H1 (cell line): Measurements from ENCODE around the gene MYADM. TPM values are rescaled to one million over a fixed set of nuclear protein-coding genes. Genes with fewer than 3 reads are reported as not detected.
A peak's percentile ranks its signal among the peaks of the same experiment; 100 is the strongest.

ENCODE experiments used
- CTCF ChIA-PET: fragments of 300-600 bp; sonication (Branson Sonifier 250); formaldehyde crosslinking; loops from one replicate; lab custom pipeline; 2021; ENCODE audit not compliant: partially characterized antibody; lab: Charles Lee
- POLR2A ChIA-PET: fragments of 300-600 bp; sonication (Branson Sonifier 250); formaldehyde crosslinking; loops from one replicate; lab custom pipeline; 2021; ENCODE audit warnings: inconsistent platforms; ENCODE audit not compliant: partially characterized antibody; lab: Charles Lee
- DNase-seq, 2 experiments: peaks; one replicate each; pipeline versions ENCODE4 v3.0.0 to v3.0.0-alpha.2; 2010 to 2022; ENCODE audit warnings: low spot score in 2 of 2, low read depth in 1 of 2, mixed read lengths in 1 of 2
- FAIRE-seq: peaks from 2 replicates; lab custom pipeline; 2011; peaks lifted over from hg19 to GRCh38; lab: Jason Lieb, UNC
- H2AFZ ChIP-seq: 2 replicates; pipeline ENCODE4 v1.8.1; 2012; ENCODE audit warnings: low read length, inconsistent platforms
- H2AK5ac ChIP-seq: 2 replicates; pipeline ENCODE4 v1.6.1; 2013; ENCODE audit warnings: low read depth, low read length
- H2BK120ac ChIP-seq: replicated peaks from 2 replicates; pipeline ENCODE3; 2013; ENCODE audit warnings: low read depth, low read length, inconsistent platforms
- H2BK12ac ChIP-seq: 2 replicates; pipeline ENCODE4 v1.6.1; 2013; ENCODE audit warnings: low read depth, low read length
- H2BK15ac ChIP-seq: 2 replicates; pipeline ENCODE4 v1.6.1; 2013; ENCODE audit warnings: low read length
- H2BK20ac ChIP-seq: 2 replicates; pipeline ENCODE4 v1.6.1; 2013; ENCODE audit warnings: low read length
- H2BK5ac ChIP-seq: 2 replicates; pipeline ENCODE4 v1.6.1; 2013; ENCODE audit warnings: low read depth, low read length
- H3K14ac ChIP-seq: 2 replicates; pipeline ENCODE4 v1.6.1; 2013; ENCODE audit warnings: inconsistent platforms; ENCODE audit not compliant: insufficient read length
- H3K18ac ChIP-seq: 2 replicates; pipeline ENCODE4 v1.6.1; 2013; ENCODE audit warnings: low read length; ENCODE audit errors: extremely low read depth
- H3K23ac ChIP-seq: 2 replicates; pipeline ENCODE4 v1.6.1; 2013; ENCODE audit warnings: inconsistent platforms; ENCODE audit not compliant: insufficient read length
- H3K23me2 ChIP-seq: 2 replicates; pipeline ENCODE4 v1.6.1; 2013; ENCODE audit warnings: low read depth, low read length
- H3K27ac ChIP-seq: 2 replicates; pipeline ENCODE4 v1.6.1; 2011; ENCODE audit warnings: low read depth, low read length, inconsistent platforms
- H3K27me3 ChIP-seq, 4 experiments: replicated peaks in 1 of 4; 1 replicate in 1 of 4; 2 replicates in 3 of 4; pipeline versions ENCODE4 v1.6.1 to v1.8.1; 2011 to 2013; ENCODE audit warnings: low read length in 3 of 4, mild to moderate bottlenecking in 3 of 4, inconsistent platforms in 2 of 4, mixed read lengths in 2 of 4, moderate library complexity in 1 of 4; ENCODE audit not compliant: control insufficient read depth in 3 of 4, insufficient read depth in 3 of 4; ENCODE audit errors: extremely low read depth in 1 of 4
- H3K36me3 ChIP-seq, 4 experiments: 2 replicates each; pipeline versions ENCODE4 v1.6.1 to v1.8.1; 2011 to 2013; ENCODE audit warnings: mild to moderate bottlenecking in 4 of 4, low read length in 3 of 4, moderate library complexity in 2 of 4, control low read depth in 1 of 4, inconsistent platforms in 1 of 4; ENCODE audit not compliant: insufficient read depth in 4 of 4, control insufficient read depth in 2 of 4
- H3K4ac ChIP-seq: replicated peaks from 2 replicates; pipeline ENCODE3; 2013; ENCODE audit warnings: low read length, low read depth, mixed read lengths, inconsistent platforms; ENCODE audit not compliant: insufficient read length
- H3K4me1 ChIP-seq, 4 experiments: replicated peaks in 1 of 4; 1 replicate in 1 of 4; 2 replicates in 3 of 4; pipeline versions ENCODE4 v1.6.1 to v1.8.1; 2011 to 2013; ENCODE audit warnings: low read length in 3 of 4, inconsistent platforms in 2 of 4, mixed read lengths in 1 of 4; ENCODE audit not compliant: insufficient read depth in 4 of 4, control insufficient read depth in 3 of 4
- H3K4me2 ChIP-seq, 2 experiments: 2 replicates each; pipeline versions ENCODE4 v1.6.1 to v1.8.1; 2011 to 2013; ENCODE audit warnings: low read depth in 2 of 2, low read length in 2 of 2, control low read depth in 1 of 2, inconsistent platforms in 1 of 2, mild to moderate bottlenecking in 1 of 2; ENCODE audit not compliant: insufficient read depth in 1 of 2
- H3K4me3 ChIP-seq, 4 experiments: fragments of 200-600, 300-600 bp in 1 of 4; sonication (generic), shearing (Covaris generic), sonication (Bioruptor Twin) in 1 of 4; 2 replicates each; pipeline versions ENCODE4 v1.5.1 to v1.8.1; 2011 to 2016; ENCODE audit warnings: low read length in 4 of 4, low read depth in 3 of 4, control low read depth in 2 of 4, inconsistent platforms in 2 of 4, mild to moderate bottlenecking in 2 of 4, mixed read lengths in 1 of 4, moderate library complexity in 1 of 4; ENCODE audit not compliant: insufficient read depth in 2 of 4; ENCODE audit errors: extremely low read depth in 1 of 4
- H3K56ac ChIP-seq: replicated peaks from 2 replicates; pipeline ENCODE3; 2013; ENCODE audit warnings: low read depth, mild to moderate bottlenecking, mixed read lengths, low read length, inconsistent platforms; ENCODE audit not compliant: insufficient read length
- H3K79me1 ChIP-seq: 2 replicates; pipeline ENCODE4 v1.6.1; 2013; ENCODE audit warnings: low read depth, low read length, control low read depth
- H3K79me2 ChIP-seq, 2 experiments: 2 replicates each; pipeline versions ENCODE4 v1.6.1 to v1.8.1; 2012 to 2013; ENCODE audit warnings: low read length in 2 of 2, mild to moderate bottlenecking in 2 of 2, inconsistent platforms in 1 of 2; ENCODE audit not compliant: insufficient read depth in 2 of 2, control insufficient read depth in 1 of 2
- H3K9ac ChIP-seq, 4 experiments: replicated peaks in 1 of 4; 1 replicate in 1 of 4; 2 replicates in 3 of 4; pipeline versions ENCODE4 v1.6.1 to v1.8.1; 2011 to 2013; ENCODE audit warnings: low read depth in 3 of 4, low read length in 3 of 4, control low read depth in 2 of 4, mild to moderate bottlenecking in 2 of 4, moderate library complexity in 2 of 4, inconsistent platforms in 1 of 4; ENCODE audit errors: extremely low read depth in 1 of 4
- H3K9me3 ChIP-seq, 2 experiments: 2 replicates each; pipeline versions ENCODE4 v1.6.1 to v1.8.1; 2012 to 2013; ENCODE audit warnings: mild to moderate bottlenecking in 2 of 2, moderate library complexity in 2 of 2, control low read depth in 1 of 2, inconsistent platforms in 1 of 2, low read depth in 1 of 2, low read length in 1 of 2, mixed read lengths in 1 of 2; ENCODE audit not compliant: insufficient read depth in 2 of 2
- H4K20me1 ChIP-seq, 2 experiments: replicated peaks in 1 of 2; 2 replicates each; pipeline versions ENCODE3 to v1.8.1; 2011 to 2013; ENCODE audit warnings: inconsistent platforms in 2 of 2, low read length in 2 of 2, mild to moderate bottlenecking in 1 of 2; ENCODE audit not compliant: insufficient read depth in 2 of 2, control insufficient read depth in 1 of 2
- H4K5ac ChIP-seq: 2 replicates; pipeline ENCODE4 v1.6.1; 2013; ENCODE audit warnings: low read length, low read depth, mixed read lengths, inconsistent platforms; ENCODE audit not compliant: insufficient read length
- H4K8ac ChIP-seq: 2 replicates; pipeline ENCODE4 v1.8.0; 2013; ENCODE audit warnings: mild to moderate bottlenecking, moderate library complexity, low read length, inconsistent platforms; ENCODE audit not compliant: insufficient read depth; ENCODE audit errors: extremely low read depth
- H4K91ac ChIP-seq: replicated peaks from 2 replicates; pipeline ENCODE3; 2013; ENCODE audit warnings: low read length, mixed read lengths, inconsistent platforms; ENCODE audit not compliant: insufficient read length
- BACH1 ChIP-seq: IDR thresholded peaks from 2 replicates; pipeline ENCODE4 v1.6.1; 2012; ENCODE audit warnings: low read length, improper control_type of control experiment
- CTBP2 ChIP-seq: IDR thresholded peaks from 2 replicates; pipeline ENCODE4 v1.7.0; 2011; ENCODE audit warnings: borderline replicate concordance, mild to moderate bottlenecking, moderate library complexity, mixed read lengths, low read length; ENCODE audit not compliant: insufficient read depth, insufficient read length
- HDAC6 ChIP-seq: IDR thresholded peaks from one replicate; pipeline ENCODE4 v1.7.1; 2012; ENCODE audit warnings: low read depth, mild to moderate bottlenecking, inconsistent platforms, low read length, moderate library complexity
- KDM4A ChIP-seq: IDR thresholded peaks from one replicate; pipeline ENCODE4 v1.7.1; 2012; ENCODE audit warnings: low read depth, mild to moderate bottlenecking, moderate library complexity, low read length, inconsistent platforms; ENCODE audit not compliant: severe bottlenecking
- KDM5A ChIP-seq: fragments of 200-600 bp; IDR thresholded peaks from 2 replicates; pipeline ENCODE4 v1.7.1; 2012; ENCODE audit warnings: mild to moderate bottlenecking, low read length, inconsistent platforms, mixed read lengths
- MAFK ChIP-seq: IDR thresholded peaks from 2 replicates; pipeline ENCODE4 v1.6.1; 2012; ENCODE audit warnings: low read depth, mild to moderate bottlenecking, improper control_type of control experiment, low read length
- POLR2AphosphoS5 ChIP-seq: IDR thresholded peaks from 2 replicates; pipeline ENCODE4 v1.6.1; 2011; ENCODE audit warnings: low read depth, low read length
- SAP30 ChIP-seq: fragments of 300-600 bp; sonication (generic); IDR thresholded peaks from 2 replicates; pipeline ENCODE4 v1.7.1; 2012; ENCODE audit warnings: low read length, moderate library complexity, mild to moderate bottlenecking, inconsistent platforms; ENCODE audit not compliant: insufficient read depth, insufficient replicate concordance
- WGBS, 2 experiments: shearing (Covaris generic) in 1 of 2; methylation state at CpG; one replicate each; pipeline versions ENCODE4 v1.1.6 to v1.1.7; 2013 to 2015; ENCODE audit warnings: low lambda C conversion rate in 2 of 2, mixed read lengths in 2 of 2, inconsistent platforms in 1 of 2, low coverage in 1 of 2, missing lambda C conversion rate in 1 of 2; ENCODE audit not compliant: insufficient replicate concordance in 2 of 2, insufficient coverage in 1 of 2, insufficient read length in 1 of 2; ENCODE audit errors: extremely low coverage in 1 of 2, missing lambda C conversion rate in 1 of 2; 5-methylcytosine and 5-hydroxymethylcytosine counted together
- polyA plus RNA-seq, 7 experiments: library from polyadenylated mRNA; depleted of rRNA in 3 of 7; stranded (reverse) in 5 of 7; unstranded in 2 of 7; fragments of >200 nt in 5 of 7; fragments of 200-250 nt in 2 of 7; gene quantifications; 1 replicate in 5 of 7; 2 replicates in 1 of 7; 4 replicates in 1 of 7; pipeline versions ENCODE4 v1.2.1 to v1.2.3, GENCODE V29; 2011 to 2013; ENCODE audit warnings: missing spikeins in 2 of 7, mixed read lengths in 2 of 7
- total RNA-seq: library from RNA; stranded (reverse); fragmentation: NEBNext Ultra II Directional; extraction: Animal tissue kit (Norgen Biotek cat#: 25700); gene quantifications from 2 replicates; pipeline ENCODE4 v1.2.1, GENCODE V29; 2021
- TF ChIP-seq, protein P1 (sequence below): IDR thresholded peaks from 2 replicates; pipeline ENCODE4 v1.6.1; 2012; ENCODE audit warnings: inconsistent platforms
- TF ChIP-seq, protein P2 (sequence below), 3 experiments: IDR thresholded peaks; 1 replicate in 2 of 3; 2 replicates in 1 of 3; pipeline versions ENCODE4 v1.5.1 to v1.6.1; 2011; ENCODE audit warnings: low read length in 3 of 3, mild to moderate bottlenecking in 3 of 3, inconsistent platforms in 2 of 3, low read depth in 1 of 3, moderate library complexity in 1 of 3; ENCODE audit not compliant: insufficient read depth in 1 of 3; ENCODE audit errors: control extremely low read depth in 1 of 3

The MYADM gene
- total and polyA plus RNA-seq, 2 of the 8 experiments (the other 6 are each of a cell fraction or from before 2014, with no cell fraction given): 70.1 to 74.2 TPM

DNA sequence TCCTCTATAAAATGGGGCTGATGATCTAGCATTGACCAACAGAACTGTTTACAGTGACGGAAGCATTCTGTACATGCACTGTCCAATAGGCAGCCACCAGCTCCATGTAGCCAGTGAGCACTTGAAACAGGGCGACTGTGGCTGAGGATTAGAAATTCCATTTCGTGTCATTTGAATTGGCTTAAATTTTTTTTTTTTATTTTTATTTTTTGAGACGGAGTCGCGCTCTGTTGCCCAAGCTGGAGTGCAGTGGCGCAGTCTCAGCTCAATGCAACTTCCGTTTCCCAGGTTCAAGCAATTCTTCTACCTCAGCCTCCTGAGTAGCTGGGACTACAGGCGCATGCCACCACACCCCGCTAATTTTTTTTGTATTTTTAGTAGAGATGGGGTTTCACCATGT, 17.4 kb downstream of the MYADM start:
- H3K56ac ChIP-seq: no peak overlapping the region
- peaks cover 0 to 25% (median 7%) of the 10 kb centered on the region in 4 experiments; a peak in 6 of 7 replicates for H3K4me1 ChIP-seq
- DNase-seq (no peak), FAIRE-seq (no peak)
- no peak overlapping the region for H3K18ac ChIP-seq
- H3K27me3 ChIP-seq: peaks cover 0 to 11% (median 2%) of the 10 kb centered on the region in 4 experiments; a peak in 4 of 7 replicates
- no peak overlapping the region for H2BK20ac ChIP-seq
- no peak overlapping the region for H3K23ac ChIP-seq
- no peak overlapping the region for H3K27ac ChIP-seq
- H2AFZ ChIP-seq: no peak overlapping the region
- 0 out of 2 replicates have a peak overlapping the region, but pooled peaks have one; percentile 72 for H2AK5ac ChIP-seq
- H4K8ac ChIP-seq: no peak overlapping the region
- H2BK120ac ChIP-seq: no peak overlapping the region
- H3K36me3 ChIP-seq: no peaks in the 10 kb centered on the region; a peak in 1 of 8 replicates
- no peaks in the 10 kb centered on the region for H4K20me1 ChIP-seq
- H2BK12ac ChIP-seq: no peak overlapping the region
- no peak overlapping the region for H2BK5ac ChIP-seq
- H3K23me2 ChIP-seq: peaks cover 17% of the 10 kb centered on the region
- no peak overlapping the region for H4K91ac ChIP-seq
- no peak overlapping the region; a peak in 1 of 4 replicates for H3K4me2 ChIP-seq
- no peak overlapping the region for H4K5ac ChIP-seq
- ChIA-PET CTCF (interaction anchor here (0.8 to 4.0 kb wide), 10 partner anchors 13 to 303 kb away, joined by 3 to 24 read pairs (median 3); partner anchors contain the start of gene MYADM), POLR2A (interaction anchor here (0.8 to 4.7 kb wide), 4 partner anchors 13 to 19 kb away, joined by 4 to 46 read pairs (median 4); no protein-coding TSS in a partner anchor)
- 95% methylated on average over 10 of the region's 10 CpGs; no CpG with 5 or more reads in 1 of the 2 experiments for WGBS, 2 experiments
- H3K4me3 ChIP-seq: no peak overlapping the region
- no peak overlapping the region for H2BK15ac ChIP-seq
- H3K9ac ChIP-seq: no peak overlapping the region
- H3K14ac ChIP-seq: no peak overlapping the region
- H3K4ac ChIP-seq: no peak overlapping the region
- H3K9me3 ChIP-seq: no peaks in the 10 kb centered on the region
- no peaks in the 10 kb centered on the region for H3K79me2 ChIP-seq
- H3K79me1 ChIP-seq: no peaks in the 10 kb centered on the region
- TF ChIP-seq MAFK: no peak
- TF ChIP-seq, protein P1, sequence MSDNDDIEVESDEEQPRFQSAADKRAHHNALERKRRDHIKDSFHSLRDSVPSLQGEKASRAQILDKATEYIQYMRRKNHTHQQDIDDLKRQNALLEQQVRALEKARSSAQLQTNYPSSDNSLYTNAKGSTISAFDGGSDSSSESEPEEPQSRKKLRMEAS: no peak
- no peak for TF ChIP-seq KDM5A
- no peak for TF ChIP-seq POLR2AphosphoS5
- TF ChIP-seq, protein P2, sequence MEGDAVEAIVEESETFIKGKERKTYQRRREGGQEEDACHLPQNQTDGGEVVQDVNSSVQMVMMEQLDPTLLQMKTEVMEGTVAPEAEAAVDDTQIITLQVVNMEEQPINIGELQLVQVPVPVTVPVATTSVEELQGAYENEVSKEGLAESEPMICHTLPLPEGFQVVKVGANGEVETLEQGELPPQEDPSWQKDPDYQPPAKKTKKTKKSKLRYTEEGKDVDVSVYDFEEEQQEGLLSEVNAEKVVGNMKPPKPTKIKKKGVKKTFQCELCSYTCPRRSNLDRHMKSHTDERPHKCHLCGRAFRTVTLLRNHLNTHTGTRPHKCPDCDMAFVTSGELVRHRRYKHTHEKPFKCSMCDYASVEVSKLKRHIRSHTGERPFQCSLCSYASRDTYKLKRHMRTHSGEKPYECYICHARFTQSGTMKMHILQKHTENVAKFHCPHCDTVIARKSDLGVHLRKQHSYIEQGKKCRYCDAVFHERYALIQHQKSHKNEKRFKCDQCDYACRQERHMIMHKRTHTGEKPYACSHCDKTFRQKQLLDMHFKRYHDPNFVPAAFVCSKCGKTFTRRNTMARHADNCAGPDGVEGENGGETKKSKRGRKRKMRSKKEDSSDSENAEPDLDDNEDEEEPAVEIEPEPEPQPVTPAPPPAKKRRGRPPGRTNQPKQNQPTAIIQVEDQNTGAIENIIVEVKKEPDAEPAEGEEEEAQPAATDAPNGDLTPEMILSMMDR (IDR thresholded peaks at IDR 0.05; ENCODE audit: control extremely low read depth in 1 of 3, insufficient read depth in 1 of 3, low read depth in 1 of 3, low read length in 3 of 3): no peak
- no peak for TF ChIP-seq CTBP2
- no peak for TF ChIP-seq SAP30
- TF ChIP-seq HDAC6: no peak
- TF ChIP-seq KDM4A: no peak
- TF ChIP-seq BACH1: no peak
